HTR-8/SVneo (cell line): Measurements from ENCODE around the gene SDHAF1.
"Not testable (repeated sequence)": the region's sequence is repeated elsewhere in the genome, so short reads cannot be mapped to it uniquely, and the experiment has no call there.

Experiments
- DNase-seq: peaks from one replicate; pipeline ENCODE4 v3.0.0; 2011; ENCODE audit warnings: low spot score, mixed read lengths; ENCODE audit not compliant: insufficient read length
- FAIRE-seq: peaks from 2 replicates; lab custom pipeline; 2011; peaks lifted over from hg19 to GRCh38; lab: Jason Lieb, UNC

Gene SDHAF1

DNA sequence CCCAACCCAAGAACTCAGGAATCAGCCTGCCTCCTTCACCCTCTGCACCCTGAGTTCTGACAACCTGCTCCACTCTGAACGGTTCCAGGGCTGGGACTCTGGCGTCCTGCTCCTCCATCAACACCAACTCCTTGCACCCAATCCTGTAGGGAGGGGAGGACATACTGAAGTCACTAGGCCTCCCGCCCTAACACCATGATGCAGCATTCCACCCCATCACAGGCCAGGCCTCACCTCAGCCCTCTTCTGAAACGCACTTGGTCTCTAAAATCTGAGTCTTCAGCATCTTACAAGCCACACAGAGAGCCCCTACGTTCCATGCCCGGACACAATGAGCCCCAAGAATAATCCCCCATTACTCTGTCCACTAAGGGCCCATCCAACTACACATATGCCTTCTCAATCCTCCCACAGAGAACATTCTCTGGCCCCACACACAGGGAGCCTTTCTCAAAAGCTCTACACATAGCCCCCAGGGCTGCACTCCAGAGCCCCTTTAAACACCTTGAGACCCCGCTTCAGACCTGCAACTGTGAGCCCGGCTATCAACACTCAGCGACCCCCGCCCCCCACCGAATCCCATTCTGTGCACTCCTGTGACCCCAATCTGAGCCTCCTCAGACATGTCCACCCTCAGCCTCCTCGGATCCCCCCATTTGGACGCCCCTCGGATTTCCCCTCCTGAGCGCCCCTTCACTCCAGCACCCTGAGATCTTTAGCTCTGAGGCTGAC, 18.5 kb downstream of the SDHAF1 start:
- FAIRE-seq, result no peak
- DNase-seq, result no peak

DNA sequence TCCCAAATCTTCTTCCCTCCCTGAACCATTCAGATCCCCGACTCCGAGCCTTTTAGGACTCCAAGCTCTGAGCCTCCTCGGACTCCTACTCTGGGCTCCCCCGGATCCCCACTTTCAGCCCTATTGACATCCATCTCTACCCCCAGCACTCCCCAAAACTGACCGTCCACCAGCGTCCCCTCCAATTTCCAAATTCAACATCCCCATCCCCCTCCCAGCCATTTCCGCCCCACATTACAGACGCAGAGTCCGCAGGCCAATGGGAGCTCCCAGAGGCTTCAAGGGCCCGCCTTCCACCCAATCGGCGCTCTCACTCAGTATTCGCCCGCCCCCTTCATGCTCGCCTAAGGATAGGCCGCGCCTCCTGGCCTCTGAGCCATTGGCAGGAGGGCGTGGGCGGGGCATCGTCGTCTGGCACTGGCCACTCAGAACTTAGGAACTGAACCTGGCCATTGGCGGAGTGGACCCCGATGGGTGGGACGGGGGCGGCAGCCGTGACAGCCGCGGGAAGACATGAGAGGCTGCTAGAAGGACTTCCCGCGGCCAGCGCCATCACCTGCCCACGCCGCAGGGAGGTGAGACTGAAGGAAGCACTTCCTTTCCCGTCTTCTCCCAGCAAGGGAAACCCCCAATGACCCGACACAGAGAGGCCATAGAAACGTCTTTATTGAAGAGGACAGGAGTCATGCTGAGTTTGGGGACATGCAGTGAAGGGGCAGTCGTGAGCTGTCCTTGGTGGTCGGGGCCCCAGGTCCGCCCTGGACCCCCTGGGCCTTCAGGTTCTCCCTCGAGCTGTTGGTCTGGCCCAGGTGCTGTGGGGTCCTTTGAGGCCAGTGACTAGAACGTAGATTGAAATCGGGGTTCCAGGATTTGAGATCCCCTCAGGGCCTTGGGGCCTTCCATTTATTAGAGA, 19.3 kb downstream of the SDHAF1 start, which contains the start of gene ALKBH6:
Gene ALKBH6, minus strand, starts transcription at position 202 of the 913 bp plus-strand sequence. CDS start 816 bp downstream, outside the sequence.
- DNase-seq (peak; percentile 99), FAIRE-seq (peak; percentile 94)

DNA sequence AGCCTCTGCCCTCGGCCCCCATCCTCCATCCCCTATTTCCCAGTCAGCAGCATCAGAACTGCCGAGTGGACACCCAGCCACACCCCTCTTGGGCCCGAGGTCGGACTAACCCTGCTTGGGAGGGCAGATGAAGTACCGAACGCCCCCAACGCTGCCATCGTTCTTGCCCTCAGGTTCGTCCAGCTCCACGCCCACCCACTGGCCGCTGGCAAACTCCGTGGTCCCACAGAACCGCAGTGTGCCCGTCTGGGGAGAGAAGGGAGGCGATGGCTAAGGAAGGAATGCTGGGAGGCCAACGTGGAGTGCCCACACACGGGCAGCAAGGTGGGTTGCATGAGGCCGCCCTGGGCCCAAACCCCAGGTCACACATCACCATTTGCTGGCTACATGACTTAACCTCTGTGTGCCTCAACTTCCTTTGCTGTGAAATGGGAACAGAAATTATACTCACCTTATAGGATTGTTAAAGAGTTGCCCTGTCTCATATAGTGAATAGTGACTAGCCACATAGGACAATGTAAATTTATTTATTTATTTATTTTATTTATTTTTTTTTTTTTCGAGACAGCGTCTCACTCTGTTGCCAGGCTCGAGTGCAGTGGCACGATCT, 24.2 kb downstream of the SDHAF1 start:
- DNase-seq (no peak), FAIRE-seq (no peak)

DNA sequence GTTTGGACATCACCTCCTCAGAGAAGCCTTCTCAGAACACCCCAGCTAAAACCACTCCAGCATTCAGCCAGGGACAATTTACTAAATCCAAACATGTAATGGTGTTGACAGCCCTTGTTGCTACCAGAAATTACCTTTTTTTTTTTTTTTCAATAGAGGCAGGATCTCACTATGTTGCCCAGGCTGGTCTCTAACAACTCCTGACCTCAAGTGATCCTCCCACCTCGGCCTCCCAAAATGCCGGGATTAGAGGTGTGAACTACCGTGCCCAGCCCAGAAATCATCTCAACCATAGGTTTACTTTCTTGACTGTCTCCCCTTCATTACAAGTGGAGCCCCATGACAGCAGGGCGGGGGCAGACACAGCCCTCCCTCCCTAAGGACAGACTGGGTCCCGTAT, 28.4 kb downstream of the SDHAF1 start:
- no peak for FAIRE-seq

DNA sequence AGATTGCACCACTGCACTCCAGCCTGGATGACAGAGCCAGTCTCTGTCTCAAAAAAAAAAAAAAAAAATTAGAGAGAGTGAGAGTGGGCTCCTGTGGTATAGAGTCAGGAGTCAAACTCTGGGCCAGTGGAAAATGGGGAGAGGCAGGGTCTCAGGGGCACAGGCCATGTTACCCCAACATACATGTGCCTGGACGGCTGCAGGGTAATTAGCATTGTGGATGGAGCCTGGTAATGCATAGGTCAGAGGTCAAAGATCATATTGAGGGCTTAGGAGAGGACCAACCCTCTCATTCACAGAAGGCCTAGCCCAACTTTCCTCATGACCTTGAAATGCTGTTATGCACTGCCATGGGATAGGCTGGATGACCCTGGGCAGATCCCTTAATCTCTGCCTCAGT, 30.6 kb downstream of the SDHAF1 start:
- FAIRE-seq (no peak), DNase-seq (no peak)

More for the DNA sequence above, 28.4 kb downstream of the SDHAF1 start:
- DNase-seq, result no peak

DNA sequence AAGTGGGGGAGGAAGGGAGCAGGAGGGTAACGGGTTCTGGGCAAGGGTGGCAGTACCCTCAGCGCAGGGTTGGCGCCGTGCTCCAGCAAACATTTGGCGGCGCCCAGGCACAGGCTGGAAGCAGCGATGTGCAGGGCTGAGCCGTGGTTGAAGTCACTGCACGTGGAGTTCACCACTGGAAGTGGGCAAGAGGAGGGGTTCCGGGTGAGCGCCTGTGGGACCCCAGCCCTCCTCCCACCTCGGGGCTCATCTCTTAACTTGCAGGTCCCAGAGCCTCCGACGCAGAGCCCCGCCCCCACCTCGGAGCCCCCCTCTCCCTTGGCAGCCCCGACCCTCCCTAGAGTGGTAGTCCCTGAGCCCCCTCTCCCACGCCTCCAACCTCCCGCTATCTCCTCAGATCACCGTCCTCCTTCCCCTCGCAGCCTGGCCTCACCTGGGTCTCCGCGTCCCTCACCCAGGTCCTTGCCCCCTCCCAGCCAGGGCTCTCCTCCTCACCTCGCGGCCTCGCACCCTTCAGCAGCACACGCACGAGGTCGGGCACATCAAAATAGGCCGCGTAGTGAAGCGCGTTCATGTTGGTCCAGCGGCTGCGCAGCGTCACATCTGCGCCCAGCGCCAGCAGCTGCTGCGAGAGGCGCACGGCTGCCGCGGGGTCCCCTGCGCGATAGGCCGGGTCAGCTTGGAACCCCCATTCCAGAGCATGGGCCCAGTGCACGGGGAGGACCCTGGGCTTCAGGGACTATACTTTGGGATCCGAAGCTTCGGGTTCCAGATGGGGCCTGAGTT, 31.3 kb downstream of the SDHAF1 start:
- FAIRE-seq (no peak), DNase-seq (no peak)

DNA sequence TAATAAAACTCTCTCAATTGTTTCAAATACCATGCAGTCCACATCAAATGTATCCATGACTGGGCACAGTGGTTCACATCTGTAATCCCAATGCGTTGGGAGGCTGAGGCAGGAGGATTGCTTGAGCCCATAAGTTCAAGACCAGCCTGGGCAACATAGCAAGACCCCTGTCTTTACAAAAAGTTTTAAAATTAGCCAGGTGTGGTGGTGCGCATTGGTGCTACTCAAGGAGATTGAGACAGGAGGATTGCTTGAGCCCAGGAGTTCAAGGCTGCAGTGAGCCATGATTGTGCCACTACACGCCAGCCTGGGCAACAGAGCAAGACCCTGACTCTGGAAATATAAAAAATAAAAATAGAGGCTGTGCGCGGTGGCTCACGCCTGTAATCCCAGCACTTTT, 32.7 kb downstream of the SDHAF1 start:
- no peak for FAIRE-seq
- DNase-seq, result no peak

DNA sequence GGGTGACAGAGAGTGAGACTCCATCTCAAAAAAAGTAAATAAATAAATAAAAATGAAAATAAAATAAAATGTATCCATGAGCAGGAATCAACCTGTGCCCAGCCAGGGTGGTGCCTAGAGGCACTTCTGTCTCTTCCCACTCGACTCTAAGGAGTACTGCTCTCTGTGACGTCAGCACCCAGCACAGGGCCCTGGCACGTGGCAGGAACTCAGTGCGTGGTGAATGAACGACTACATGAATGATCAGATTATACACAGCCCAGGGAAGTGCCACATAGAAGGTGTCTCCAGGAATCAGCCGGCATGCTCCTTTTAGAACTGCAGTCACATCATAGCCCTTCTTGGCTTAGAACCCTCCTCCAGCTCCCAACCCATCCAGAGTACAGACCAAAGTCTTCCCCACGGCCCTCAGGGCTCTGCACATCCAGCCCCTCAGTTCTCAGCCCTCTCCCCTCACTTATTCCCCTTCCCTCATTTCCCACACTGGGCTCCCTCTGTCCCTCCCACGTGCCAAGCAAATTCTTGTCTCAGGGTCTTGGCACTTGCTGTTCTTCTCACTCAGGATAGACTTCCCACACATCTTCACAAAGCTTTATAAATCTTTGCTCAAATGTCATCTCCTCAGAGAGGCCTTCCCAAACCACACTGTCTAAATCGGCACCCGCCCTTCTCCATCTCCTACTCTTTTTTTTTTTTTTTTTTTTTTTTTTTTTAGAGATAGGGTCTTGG, 33.5 kb downstream of the SDHAF1 start:
- FAIRE-seq (no peak), DNase-seq (no peak)

DNA sequence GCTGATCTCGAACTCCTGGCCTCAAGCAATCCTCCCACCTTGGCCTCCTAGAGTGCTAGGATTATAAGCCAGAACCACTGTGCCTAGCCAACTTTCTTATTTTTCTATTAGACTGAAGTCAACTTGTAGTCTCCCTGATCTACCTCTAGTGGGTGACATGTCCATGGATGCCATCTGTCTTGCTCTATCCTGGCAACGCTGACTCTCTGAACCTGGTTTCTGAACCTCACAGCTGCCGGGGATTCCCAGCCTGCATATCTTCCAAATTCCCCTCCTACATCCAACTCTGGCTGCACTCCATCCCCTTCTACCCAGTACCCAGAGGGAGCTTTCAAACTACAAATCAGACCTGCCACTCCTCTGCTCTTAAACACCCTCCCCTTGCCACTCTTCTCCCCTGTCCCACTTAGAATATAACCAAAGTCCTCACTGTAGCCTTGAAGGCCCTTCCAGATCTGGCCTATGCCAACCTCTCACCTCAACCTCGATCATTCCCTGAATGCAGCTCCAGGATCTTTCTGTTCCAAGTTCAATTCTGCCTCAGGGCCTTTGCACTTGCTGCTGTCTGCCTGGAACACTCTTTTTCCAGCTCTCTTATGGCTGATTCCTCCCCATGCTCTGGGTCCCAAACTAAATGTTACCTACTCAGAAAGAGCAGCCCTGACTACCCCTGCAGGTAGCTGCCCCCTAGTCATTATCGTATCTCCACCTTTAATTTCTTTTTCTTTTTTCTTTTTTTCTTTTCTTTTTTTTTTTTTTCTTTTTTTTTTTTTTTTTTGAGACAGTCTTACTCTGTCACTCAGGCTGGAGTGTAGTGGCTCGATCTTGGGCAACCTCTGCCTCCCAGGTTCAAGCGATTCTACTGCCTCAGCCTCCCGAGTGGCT, 35.5 kb downstream of the SDHAF1 start:
- no peak for FAIRE-seq
- no peak for DNase-seq

DNA sequence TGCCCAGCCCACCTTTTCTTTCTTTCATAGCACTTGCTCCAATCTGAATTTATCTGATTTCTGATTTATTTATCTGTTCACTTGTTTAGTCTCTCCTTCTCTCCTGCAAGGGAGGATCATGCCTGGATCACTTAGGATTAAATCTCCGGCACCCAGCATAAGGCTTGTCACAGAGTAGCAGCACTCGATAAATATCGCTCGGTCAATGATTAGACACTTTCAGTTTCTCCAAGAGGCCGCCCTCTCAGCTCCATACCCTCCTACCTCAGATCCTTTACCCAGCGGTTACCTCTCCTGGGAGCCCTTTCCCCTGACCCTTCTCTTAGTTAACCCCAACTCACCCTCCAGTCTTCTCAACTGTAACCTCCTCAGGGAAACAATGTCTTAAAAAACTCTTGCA, 36.3 kb downstream of the SDHAF1 start:
- DNase-seq (no peak), FAIRE-seq (no peak)

DNA sequence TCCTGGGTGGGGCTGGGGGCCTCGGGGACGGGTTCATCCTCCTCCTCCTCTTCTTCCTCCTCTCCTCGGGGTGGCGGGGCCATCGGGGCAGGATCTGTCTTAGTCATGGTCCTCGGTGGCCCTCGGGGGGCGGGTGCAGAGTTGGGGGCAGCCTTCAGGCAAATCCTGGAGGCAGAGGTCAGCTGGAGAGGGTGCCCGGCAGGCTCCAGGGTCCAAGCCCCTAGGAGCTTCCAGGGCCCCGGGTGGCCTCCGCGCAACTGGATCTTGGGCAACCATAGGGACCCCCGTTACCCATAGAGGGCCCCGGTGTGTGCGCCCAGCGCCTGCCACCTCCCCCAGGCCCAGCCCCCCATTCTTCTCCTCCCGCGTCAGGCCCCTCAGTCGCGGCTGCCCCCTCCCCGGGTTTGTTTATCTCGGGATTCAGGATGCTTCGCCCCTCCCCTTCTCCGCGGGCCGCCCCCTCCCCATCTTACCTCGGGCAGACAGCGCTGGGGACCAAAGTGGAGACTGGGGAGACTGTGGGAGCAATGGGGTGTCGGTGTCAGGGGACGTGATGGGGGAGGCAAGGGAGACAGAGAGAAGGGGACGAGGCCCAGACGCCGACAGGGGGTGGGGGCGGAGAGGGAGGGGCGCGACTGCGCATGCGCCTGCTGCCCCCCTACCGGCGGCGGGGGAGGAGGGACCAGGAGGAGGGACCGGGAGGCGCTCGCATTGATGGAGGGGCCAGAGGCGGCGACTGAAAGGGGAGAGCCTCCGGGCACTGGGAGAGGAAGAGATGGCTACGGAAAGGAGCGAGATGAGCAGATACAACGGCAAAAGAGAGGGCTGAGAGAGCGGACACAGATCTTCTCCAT, 37.5 kb downstream of the SDHAF1 start, which contains the start of gene CLIP3:
Gene CLIP3, minus strand, starts transcription at position 623 of the 854 bp plus-strand sequence. Its CDS starts 516 bp downstream, at position 107.
- DNase-seq (peak; percentile 96), FAIRE-seq (peak; percentile 86)

DNA sequence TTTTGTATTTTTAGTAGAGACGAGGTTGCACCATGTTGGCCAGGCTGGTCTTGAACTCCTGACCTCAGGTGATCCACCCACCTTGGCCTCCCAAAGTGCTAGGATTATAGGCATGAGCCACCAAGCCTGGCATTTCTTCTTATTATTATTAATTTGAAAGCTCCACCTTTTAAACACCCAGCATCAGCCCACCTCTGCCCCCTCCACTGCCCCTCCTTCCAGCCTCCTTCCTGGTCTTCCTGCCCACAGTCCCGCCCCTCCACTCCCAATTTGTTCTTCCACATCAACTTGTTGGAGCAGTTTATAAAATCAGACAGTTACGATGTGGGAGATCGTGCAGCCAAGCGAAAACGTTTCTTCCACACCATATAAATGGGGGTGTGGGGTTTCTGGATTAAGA, 45.5 kb downstream of the SDHAF1 start:
- no peak for FAIRE-seq
- DNase-seq, result no peak

DNA sequence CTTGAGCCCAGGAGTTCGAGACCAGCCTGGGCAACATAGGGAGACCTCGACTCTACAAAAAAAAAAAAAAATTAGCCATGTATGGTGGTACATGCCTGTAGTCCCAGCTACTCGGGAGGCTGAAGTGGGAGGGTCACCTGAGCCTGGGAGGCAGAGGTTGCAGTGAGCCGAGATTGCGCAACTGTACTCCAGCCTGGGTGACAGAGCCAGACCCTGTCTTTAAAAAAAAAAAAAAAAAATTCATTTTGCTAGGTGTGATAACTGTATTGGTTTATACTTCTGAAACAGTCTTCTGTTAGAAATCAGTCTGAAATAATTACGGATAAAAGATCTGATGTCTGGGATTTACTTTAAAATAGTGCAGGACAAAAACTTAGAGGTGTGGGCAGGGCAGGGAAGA, 46.1 kb downstream of the SDHAF1 start:
- not testable (repeated sequence) for DNase-seq, FAIRE-seq

DNA sequence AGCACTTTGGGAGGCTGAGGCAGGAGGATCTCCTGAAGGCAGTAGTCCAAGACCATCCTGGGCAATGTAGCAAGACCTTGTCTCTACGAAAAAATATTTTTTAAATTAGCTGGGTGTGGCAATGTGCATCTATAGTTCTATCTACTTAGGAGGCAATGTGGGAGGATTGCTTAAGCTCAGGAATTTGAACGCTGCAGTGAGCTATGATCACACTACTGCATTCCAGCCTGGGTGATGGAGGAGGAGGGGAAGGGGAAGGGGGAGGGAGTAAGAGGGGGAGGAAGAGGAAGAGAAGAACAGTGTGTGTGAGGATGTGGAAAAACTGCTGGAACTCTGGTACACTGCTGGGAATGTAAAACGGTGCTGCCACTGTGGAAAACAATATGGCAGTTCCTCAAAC, 46.8 kb downstream of the SDHAF1 start:
- peak; percentile 30 for DNase-seq
- FAIRE-seq, result peak; percentile 85

DNA sequence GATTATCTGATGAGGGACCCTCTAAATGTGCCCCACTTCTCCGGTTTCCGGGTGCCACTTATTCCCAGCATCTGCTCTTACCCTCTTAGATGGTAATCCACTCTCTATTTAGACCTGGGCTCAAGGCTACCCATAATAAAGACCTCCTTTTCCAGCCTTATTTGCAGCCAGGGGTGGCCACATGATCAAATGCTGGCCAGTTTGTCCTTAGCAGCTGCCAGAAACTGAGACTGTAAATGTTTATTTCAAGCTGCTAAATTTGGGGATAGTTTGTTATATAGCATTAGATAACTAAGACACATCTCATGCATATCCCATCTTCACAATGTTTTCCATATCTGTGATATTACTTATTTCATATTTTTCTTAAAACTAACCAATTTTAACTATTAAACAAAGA, 49.0 kb downstream of the SDHAF1 start:
- FAIRE-seq, result no peak
- DNase-seq, result no peak
